ENCODE results near the gene KDM5A.

GRCh38 chr12:388012-388411 is 1.1 kb downstream of the KDM5A start:
- TF ChIP-seq CTCF (optimal IDR thresholded peaks at IDR 0.05 in 1 of 3, IDR thresholded peaks at IDR 0.05 in 1 of 3, conservative IDR thresholded peaks at IDR 0.05 in 1 of 3; ENCODE audit: extremely low read depth in 1 of 3, insufficient read depth in 2 of 3, low read length in 3 of 3) (no peak), EZH2 (IDR thresholded peaks at IDR 0.05; ENCODE audit: low read length) (no peak)

Measured in keratinocyte (primary cell).